Neural progenitor cell (in vitro differentiated cells): Measurements from ENCODE around the gene ZNF836. TPM values are rescaled to one million over a fixed set of nuclear protein-coding genes. Genes with fewer than 3 reads are reported as not detected.

Experiments
- DNase-seq: peaks from one replicate; pipeline ENCODE4 v3.0.0-alpha.2; 2016; ENCODE audit warnings: low spot score
- H2AFZ ChIP-seq: fragments of 200-600 bp; sonication (generic); replicated peaks from 2 replicates; pipeline ENCODE4 v1.6.1; 2016; ENCODE audit warnings: antibody characterized with exemption
- H3F3A ChIP-seq: fragments of 200-600 bp; sonication (generic); 2 replicates; pipeline ENCODE4 v1.6.1; 2016; ENCODE audit warnings: antibody characterized with exemption, low read depth
- H3K27ac ChIP-seq: fragments of 200-600 bp; sonication (generic); 2 replicates; pipeline ENCODE4 v1.5.1; 2016; ENCODE audit warnings: mild to moderate bottlenecking
- H3K27me3 ChIP-seq: fragments of 200-600 bp; sonication (generic); 2 replicates; pipeline ENCODE4 v1.6.1; 2016; ENCODE audit warnings: mild to moderate bottlenecking, moderate library complexity
- H3K36me3 ChIP-seq: fragments of 200-600 bp; sonication (generic); 2 replicates; pipeline ENCODE4 v1.5.1; 2016
- H3K4me1 ChIP-seq: fragments of 200-600 bp; sonication (generic); 2 replicates; pipeline ENCODE4 v1.6.1; 2016; ENCODE audit warnings: mixed run types
- H3K4me2 ChIP-seq: fragments of 200-600 bp; sonication (generic); 2 replicates; pipeline ENCODE4 v1.6.1; 2016
- H3K4me3 ChIP-seq: fragments of 200-600 bp; sonication (generic); 2 replicates; pipeline ENCODE4 v1.5.1; 2016
- H3K79me2 ChIP-seq: fragments of 200-600 bp; sonication (generic); 2 replicates; pipeline ENCODE4 v1.6.1; 2016; ENCODE audit warnings: low read depth
- H3K9ac ChIP-seq: fragments of 200-600 bp; sonication (generic); 2 replicates; pipeline ENCODE4 v1.6.1; 2016
- H3K9me3 ChIP-seq: fragments of 200-600 bp; sonication (generic); 2 replicates; pipeline ENCODE4 v1.5.1; 2016; ENCODE audit warnings: low read depth
- H4K20me1 ChIP-seq: fragments of 200-600 bp; sonication (generic); 2 replicates; pipeline ENCODE4 v1.6.1; 2016; ENCODE audit warnings: low read depth
- H3K27ac Mint-ChIP-seq: 3 replicates; pipeline ENCODE4 v1.8.0; 2021; ENCODE audit warnings: mixed read lengths
- H3K27me3 Mint-ChIP-seq: 2 replicates; pipeline ENCODE4 v1.8.0; 2022; ENCODE audit warnings: low read depth, mild to moderate bottlenecking, inconsistent platforms, moderate library complexity, mixed read lengths; ENCODE audit not compliant: insufficient read depth
- H3K36me3 Mint-ChIP-seq: 3 replicates; pipeline ENCODE4 v1.8.0; 2021; ENCODE audit warnings: mixed read lengths
- H3K4me1 Mint-ChIP-seq: 3 replicates; pipeline ENCODE4 v1.8.0; 2021; ENCODE audit warnings: mixed read lengths
- H3K4me3 Mint-ChIP-seq: 3 replicates; pipeline ENCODE4 v1.8.0; 2021; ENCODE audit warnings: mild to moderate bottlenecking, moderate library complexity, mixed read lengths
- H3K9me3 Mint-ChIP-seq: 3 replicates; pipeline ENCODE4 v1.8.0; 2020; ENCODE audit warnings: mixed read lengths
- EZH2 ChIP-seq: fragments of 200-600 bp; sonication (generic); IDR thresholded peaks from 2 replicates; pipeline ENCODE4 v1.6.1; 2017; ENCODE audit warnings: antibody characterized with exemption, mild to moderate bottlenecking, moderate library complexity
- EZH2phosphoT487 ChIP-seq: fragments of 200-600 bp; sonication (generic); IDR thresholded peaks from 2 replicates; pipeline ENCODE4 v1.6.1; 2017; ENCODE audit warnings: antibody characterized with exemption
- total RNA-seq: library from RNA; depleted of rRNA; stranded (reverse); fragments of >200 nt; gene quantifications from 2 replicates; pipeline ENCODE4 v1.2.3, GENCODE V29; 2015; ENCODE audit warnings: low replicate concordance
- TF ChIP-seq, protein P1 (sequence below): fragments of 200-600 bp; sonication (generic); IDR thresholded peaks from 2 replicates; pipeline ENCODE4 v1.5.1; 2017; ENCODE audit warnings: antibody characterized with exemption, mild to moderate bottlenecking

Gene ZNF836
- total RNA-seq, 1 donor from 2014 or later, result 8.3 TPM

DNA sequence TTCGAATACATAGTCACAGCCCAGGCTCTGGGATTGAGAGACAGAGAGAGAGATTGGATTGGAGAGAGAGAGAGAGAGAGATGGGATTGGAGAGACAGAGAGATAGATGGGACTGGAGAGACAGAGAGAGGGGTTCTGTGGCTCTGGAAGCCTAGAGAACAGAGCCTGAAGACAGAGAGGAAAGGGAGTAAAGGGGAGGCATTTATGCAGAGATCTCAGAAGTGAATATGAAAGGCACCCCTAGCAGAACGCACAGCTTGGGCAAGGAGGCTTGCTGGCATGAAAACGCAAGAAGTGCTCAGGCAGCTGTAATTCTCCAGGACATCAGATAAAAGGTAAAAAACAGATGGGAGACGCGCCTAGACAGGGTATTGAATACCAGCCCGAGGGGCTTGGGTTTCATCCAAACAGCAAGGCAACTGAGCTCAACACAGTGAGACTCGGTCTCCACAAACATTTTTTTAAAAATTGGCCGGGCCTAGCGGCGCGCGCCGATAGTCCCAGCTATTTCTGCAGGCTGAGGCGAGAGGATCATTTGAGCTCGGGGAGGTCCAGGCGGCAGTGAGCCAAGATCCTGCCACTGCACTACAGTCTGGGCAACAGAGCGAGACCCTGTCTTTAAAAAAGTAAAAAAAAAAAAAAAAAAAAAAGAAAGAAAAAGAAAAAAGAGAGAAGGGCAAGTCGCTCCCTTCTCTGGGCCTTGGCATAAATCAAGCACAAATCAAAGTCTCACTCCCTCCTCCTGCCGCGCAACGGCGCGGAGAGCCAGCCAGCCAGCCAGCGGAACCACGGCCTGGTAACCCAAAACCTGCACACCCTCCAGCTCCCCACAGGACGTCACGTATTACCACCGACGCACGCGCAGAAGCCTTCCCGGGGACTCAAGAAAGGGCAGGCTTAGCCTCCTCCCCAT lies 17.7 kb upstream of the ZNF836 start:
- peak overlapping the region; percentile 70 for H2AFZ ChIP-seq
- Mint-ChIP-seq H3K27ac (peak overlapping the region; percentile 100), H3K4me3 (peak overlapping the region; percentile 96), H3K36me3 (peaks cover 21% of the 10 kb centered on the region), H3K9me3 (peaks cover 18% of the 10 kb centered on the region), H3K4me1 (peaks cover 21% of the 10 kb centered on the region), H3K27me3 (peaks cover 5% of the 10 kb centered on the region)
- peak overlapping the region; percentile 30 for H3K9ac ChIP-seq
- H3K4me3 ChIP-seq, result peak overlapping the region; percentile 53
- no peak for DNase-seq
- H4K20me1 ChIP-seq, result peaks cover 25% of the 10 kb centered on the region
- peaks cover 17% of the 10 kb centered on the region for H3K4me1 ChIP-seq
- peak overlapping the region; percentile 75 for H3K27ac ChIP-seq
- H3K4me2 ChIP-seq, result peak overlapping the region; percentile 82
- H3K36me3 ChIP-seq, result peaks cover 5% of the 10 kb centered on the region
- no peaks in the 10 kb centered on the region for H3K27me3 ChIP-seq
- TF ChIP-seq, protein P1, sequence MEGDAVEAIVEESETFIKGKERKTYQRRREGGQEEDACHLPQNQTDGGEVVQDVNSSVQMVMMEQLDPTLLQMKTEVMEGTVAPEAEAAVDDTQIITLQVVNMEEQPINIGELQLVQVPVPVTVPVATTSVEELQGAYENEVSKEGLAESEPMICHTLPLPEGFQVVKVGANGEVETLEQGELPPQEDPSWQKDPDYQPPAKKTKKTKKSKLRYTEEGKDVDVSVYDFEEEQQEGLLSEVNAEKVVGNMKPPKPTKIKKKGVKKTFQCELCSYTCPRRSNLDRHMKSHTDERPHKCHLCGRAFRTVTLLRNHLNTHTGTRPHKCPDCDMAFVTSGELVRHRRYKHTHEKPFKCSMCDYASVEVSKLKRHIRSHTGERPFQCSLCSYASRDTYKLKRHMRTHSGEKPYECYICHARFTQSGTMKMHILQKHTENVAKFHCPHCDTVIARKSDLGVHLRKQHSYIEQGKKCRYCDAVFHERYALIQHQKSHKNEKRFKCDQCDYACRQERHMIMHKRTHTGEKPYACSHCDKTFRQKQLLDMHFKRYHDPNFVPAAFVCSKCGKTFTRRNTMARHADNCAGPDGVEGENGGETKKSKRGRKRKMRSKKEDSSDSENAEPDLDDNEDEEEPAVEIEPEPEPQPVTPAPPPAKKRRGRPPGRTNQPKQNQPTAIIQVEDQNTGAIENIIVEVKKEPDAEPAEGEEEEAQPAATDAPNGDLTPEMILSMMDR, result no peak
- no peak for TF ChIP-seq EZH2
- no peak for TF ChIP-seq EZH2phosphoT487
- peaks cover 12% of the 10 kb centered on the region for H3F3A ChIP-seq
- peaks cover 45% of the 10 kb centered on the region for H3K79me2 ChIP-seq
- no peaks in the 10 kb centered on the region for H3K9me3 ChIP-seq

DNA sequence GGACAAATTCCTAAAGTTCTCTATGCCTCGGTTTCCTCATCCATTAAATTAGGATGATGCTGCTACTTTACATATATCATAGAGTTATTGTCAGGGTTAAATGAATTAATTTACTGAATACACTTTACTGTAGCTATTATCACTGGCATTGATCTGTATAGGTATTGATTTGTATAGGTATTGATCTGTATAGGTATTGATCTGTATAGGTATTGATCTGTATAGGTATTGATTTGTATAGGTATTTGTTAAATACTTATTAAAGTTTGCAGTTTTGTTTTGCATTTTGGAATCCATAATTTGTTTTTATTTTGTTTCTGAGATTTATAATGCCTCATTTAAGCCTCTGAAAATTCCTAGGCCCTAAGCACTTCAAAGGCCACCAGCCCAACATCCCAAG lies 16.0 kb upstream of the ZNF836 start:
- no peaks in the 10 kb centered on the region for H3K27me3 ChIP-seq
- H3K27ac ChIP-seq, result no peak overlapping the region
- TF ChIP-seq EZH2phosphoT487, result no peak
- no peak for TF ChIP-seq EZH2
- TF ChIP-seq, protein P1, result no peak
- Mint-ChIP-seq H3K27ac (no peak overlapping the region), H3K4me1 (peaks cover 19% of the 10 kb centered on the region), H3K4me3 (no peak overlapping the region), H3K27me3 (peaks cover 8% of the 10 kb centered on the region), H3K9me3 (peaks cover 13% of the 10 kb centered on the region), H3K36me3 (peaks cover 9% of the 10 kb centered on the region)
- no peaks in the 10 kb centered on the region for H3K36me3 ChIP-seq
- H3K9ac ChIP-seq, result no peak overlapping the region
- H3K4me1 ChIP-seq, result peaks cover 17% of the 10 kb centered on the region
- peaks cover 12% of the 10 kb centered on the region for H3F3A ChIP-seq
- H4K20me1 ChIP-seq, result peaks cover 14% of the 10 kb centered on the region
- no peak overlapping the region for H3K4me2 ChIP-seq
- no peak for DNase-seq
- H2AFZ ChIP-seq, result no peak overlapping the region
- peaks cover 28% of the 10 kb centered on the region for H3K79me2 ChIP-seq
- H3K4me3 ChIP-seq, result no peak overlapping the region
- H3K9me3 ChIP-seq, result no peaks in the 10 kb centered on the region

GRCh38 chr19:52176574-52176973 lies 5.2 kb upstream of the ZNF836 start:
- TF ChIP-seq, protein P1, result no peak
- no peak overlapping the region for H3K4me2 ChIP-seq
- peaks cover 46% of the 10 kb centered on the region for H3K9me3 Mint-ChIP-seq
- H4K20me1 ChIP-seq, result no peaks in the 10 kb centered on the region
- peaks cover 5% of the 10 kb centered on the region for H3F3A ChIP-seq
- peaks cover 9% of the 10 kb centered on the region for H3K27me3 Mint-ChIP-seq
- DNase-seq, result peak; percentile 29
- no peaks in the 10 kb centered on the region for H3K9me3 ChIP-seq
- H3K9ac ChIP-seq, result no peak overlapping the region
- peaks cover 14% of the 10 kb centered on the region for H3K4me1 Mint-ChIP-seq
- no peak overlapping the region for H3K27ac ChIP-seq
- no peaks in the 10 kb centered on the region for H3K4me1 ChIP-seq
- no peak overlapping the region for H3K4me3 ChIP-seq
- H3K4me3 Mint-ChIP-seq, result no peak overlapping the region
- H2AFZ ChIP-seq, result no peak overlapping the region
- H3K27ac Mint-ChIP-seq, result no peak overlapping the region
- H3K36me3 ChIP-seq, result no peaks in the 10 kb centered on the region
- H3K79me2 ChIP-seq, result no peaks in the 10 kb centered on the region
- H3K27me3 ChIP-seq, result no peaks in the 10 kb centered on the region
- H3K36me3 Mint-ChIP-seq, result peaks cover 5% of the 10 kb centered on the region
